Measurements from ENCODE around the gene TMCO1.

DNA sequence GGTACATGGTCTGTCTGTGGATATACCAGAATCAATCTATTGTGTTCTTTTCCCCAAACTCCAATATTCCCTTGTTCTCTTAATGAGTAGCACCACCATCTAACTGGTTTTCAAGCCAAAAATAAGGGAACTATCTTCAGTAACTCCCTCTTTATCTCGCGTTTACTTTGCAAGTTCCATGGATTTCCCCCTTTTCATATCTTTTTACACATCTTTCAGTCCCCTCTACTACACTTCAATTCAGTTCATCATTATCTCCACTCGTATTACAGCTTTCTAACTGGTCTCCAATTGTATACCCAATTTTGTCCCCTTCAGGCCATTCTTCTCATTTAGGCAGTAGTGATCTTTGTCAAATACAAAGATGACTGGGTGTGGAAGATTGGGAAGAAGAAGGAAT lies 4.1 kb upstream of the TMCO1 start:
- TF ChIP-seq CTCF (IDR thresholded peaks at IDR 0.05 in 4 of 5, conservative IDR thresholded peaks at IDR 0.05 in 1 of 5) (no peak), POLR2A (IDR thresholded peaks at IDR 0.05) (no peak)
